HUES6 (cell line): Measurements from ENCODE around the gene THBD.

Source experiments
- H3K27ac ChIP-seq: 2 replicates; pipeline ENCODE4 v1.7.0; 2013; ENCODE audit warnings: low read depth, mild to moderate bottlenecking, low read length, inconsistent platforms
- H3K27me3 ChIP-seq: 2 replicates; pipeline ENCODE4 v1.6.1; 2013; ENCODE audit warnings: low read length; ENCODE audit not compliant: control insufficient read depth, insufficient read depth
- H3K36me3 ChIP-seq: 2 replicates; pipeline ENCODE4 v1.6.1; 2013; ENCODE audit warnings: low read length; ENCODE audit not compliant: control insufficient read depth, insufficient read depth
- H3K4me1 ChIP-seq: 2 replicates; pipeline ENCODE4 v1.6.1; 2013; ENCODE audit warnings: low read length; ENCODE audit not compliant: control insufficient read depth, insufficient read depth
- H3K4me3 ChIP-seq: 2 replicates; pipeline ENCODE4 v1.5.1; 2013; ENCODE audit warnings: low read depth, low read length
- H3K9ac ChIP-seq: one replicate; pipeline ENCODE4 v1.6.1; 2013; ENCODE audit warnings: mild to moderate bottlenecking, low read length
- H3K9me3 ChIP-seq: 2 replicates; pipeline ENCODE4 v1.6.1; 2013; ENCODE audit warnings: low read depth, low read length; ENCODE audit not compliant: control insufficient read depth, insufficient read depth

The THBD gene

DNA sequence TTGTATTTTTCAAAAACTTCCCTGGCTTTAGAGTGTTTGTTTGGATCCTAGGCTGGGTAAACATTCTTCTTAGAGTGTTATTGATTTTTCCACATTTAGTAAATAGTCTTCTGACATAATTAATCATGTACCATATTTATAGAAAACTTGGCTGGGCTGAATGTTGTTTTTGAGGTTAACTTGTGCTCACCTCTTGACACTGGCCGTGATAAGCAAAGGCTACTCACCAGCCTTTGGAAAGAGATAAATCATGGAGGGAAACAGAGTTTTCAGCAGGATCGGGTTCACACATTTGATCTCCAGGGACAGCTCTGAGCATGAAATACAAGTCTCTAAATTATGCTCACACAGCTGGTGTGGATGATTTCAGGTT is 42.9 kb upstream of the THBD start:
- no peak overlapping the region for H3K9ac ChIP-seq
- H3K27ac ChIP-seq, result no peak overlapping the region
- H3K36me3 ChIP-seq, result no peaks in the 10 kb centered on the region
- no peaks in the 10 kb centered on the region; the same call in 1 of the 2 replicates for H3K27me3 ChIP-seq
- H3K4me3 ChIP-seq, result no peak overlapping the region
- no peaks in the 10 kb centered on the region; the same call in 1 of the 2 replicates for H3K4me1 ChIP-seq
- no peaks in the 10 kb centered on the region for H3K9me3 ChIP-seq

- Histone ChIP-seq H3K27me3 (no peaks in the 10 kb centered on the region; the same call in 1 of the 2 replicates), H3K9me3 (no peaks in the 10 kb centered on the region), H3K9ac (no peak overlapping the region), H3K27ac (no peak overlapping the region), H3K4me1 (no peaks in the 10 kb centered on the region; the same call in 1 of the 2 replicates), H3K36me3 (no peaks in the 10 kb centered on the region), H3K4me3 (no peak overlapping the region)
Observed at GRCh38 chr20:23091721-23092383, 42.4 kb upstream of the THBD start.

GRCh38 chr20:23090878-23091277 is 41.4 kb upstream of the THBD start:
- no peaks in the 10 kb centered on the region; the same call in 1 of the 2 replicates for H3K27me3 ChIP-seq
- H3K4me3 ChIP-seq, result no peak overlapping the region
- H3K4me1 ChIP-seq, result peaks cover 5% of the 10 kb centered on the region
- no peak overlapping the region for H3K9ac ChIP-seq
- no peaks in the 10 kb centered on the region for H3K9me3 ChIP-seq
- no peaks in the 10 kb centered on the region for H3K36me3 ChIP-seq
- H3K27ac ChIP-seq, result no peak overlapping the region

- Histone ChIP-seq H3K27ac (no peak overlapping the region), H3K27me3 (no peaks in the 10 kb centered on the region; the same call in 1 of the 2 replicates), H3K9me3 (no peaks in the 10 kb centered on the region), H3K36me3 (no peaks in the 10 kb centered on the region), H3K4me1 (peaks cover 6% of the 10 kb centered on the region), H3K4me3 (no peak overlapping the region), H3K9ac (no peak overlapping the region)
Observed at GRCh38 chr20:23090147-23090546, 40.7 kb upstream of the THBD start.

- peaks cover 6% of the 10 kb centered on the region for H3K4me1 ChIP-seq
- H3K27me3 ChIP-seq, result no peaks in the 10 kb centered on the region
- no peak overlapping the region for H3K27ac ChIP-seq
Observed at GRCh38 chr20:23088866-23089265, 39.4 kb upstream of the THBD start.

DNA sequence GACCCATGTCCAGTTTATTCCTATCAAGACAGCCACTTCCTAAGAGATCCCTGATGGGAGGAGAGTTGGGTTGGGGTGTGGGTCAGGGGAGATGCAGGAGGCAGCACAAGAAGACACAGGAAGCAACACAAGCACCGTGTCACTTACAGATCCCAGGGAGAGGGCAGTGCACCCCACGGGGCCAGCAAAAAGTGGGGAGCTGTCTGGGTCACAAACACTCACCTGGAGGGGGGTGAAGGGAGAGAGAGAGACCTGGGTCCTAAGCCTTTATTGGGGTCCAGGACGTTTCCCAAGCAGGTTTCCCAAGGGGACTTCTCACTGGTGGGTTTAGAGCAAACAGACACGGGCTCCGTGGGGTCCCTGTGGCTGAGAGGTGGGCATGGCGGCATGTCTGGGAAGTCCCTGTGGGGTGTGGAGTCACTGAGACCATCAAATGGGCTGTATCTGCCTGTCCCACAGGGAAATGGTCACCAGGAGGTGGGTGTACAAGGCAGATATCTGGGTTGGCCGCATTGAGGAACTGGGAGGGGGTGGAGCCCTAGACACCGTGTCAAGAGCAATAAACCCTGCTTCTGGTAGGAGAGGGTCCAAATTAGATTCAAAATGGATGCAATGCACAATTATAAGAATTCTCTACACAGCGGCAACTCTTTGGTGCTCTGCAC is 38.2 kb upstream of the THBD start:
- no peaks in the 10 kb centered on the region for H3K36me3 ChIP-seq
- H3K27me3 ChIP-seq, result no peaks in the 10 kb centered on the region
- H3K4me3 ChIP-seq, result no peak overlapping the region
- H3K9me3 ChIP-seq, result no peaks in the 10 kb centered on the region
- H3K4me1 ChIP-seq, result peaks cover 12% of the 10 kb centered on the region
- H3K9ac ChIP-seq, result no peak overlapping the region
- H3K27ac ChIP-seq, result no peak overlapping the region

More at GRCh38 chr20:23088866-23089265, 39.4 kb upstream of the THBD start:
- Histone ChIP-seq H3K4me3 (no peak overlapping the region), H3K36me3 (no peaks in the 10 kb centered on the region), H3K9ac (no peak overlapping the region), H3K9me3 (no peaks in the 10 kb centered on the region)

GRCh38 chr20:23086931-23087411 is 37.5 kb upstream of the THBD start:
- no peak overlapping the region for H3K27ac ChIP-seq

GRCh38 chr20:23086056-23086566 is 36.6 kb upstream of the THBD start, which contains the start of gene CD93:
TSS of gene CD93 (minus strand) at chr20:23086324. CDS start at chr20:23086192, 132 bp downstream.
- peaks cover 14% of the 10 kb centered on the region for H3K4me1 ChIP-seq

More at GRCh38 chr20:23086931-23087411, 37.5 kb upstream of the THBD start:
- Histone ChIP-seq H3K4me1 (peaks cover 14% of the 10 kb centered on the region), H3K9me3 (no peaks in the 10 kb centered on the region), H3K36me3 (no peaks in the 10 kb centered on the region), H3K9ac (no peak overlapping the region), H3K4me3 (no peak overlapping the region), H3K27me3 (no peaks in the 10 kb centered on the region)

GRCh38 chr20:23085436-23086055 is 36.1 kb upstream of the THBD start:
- H3K36me3 ChIP-seq, result no peaks in the 10 kb centered on the region
- H3K27me3 ChIP-seq, result no peaks in the 10 kb centered on the region
- H3K9me3 ChIP-seq, result no peaks in the 10 kb centered on the region
- no peak overlapping the region for H3K9ac ChIP-seq
- H3K27ac ChIP-seq, result no peak overlapping the region
- peaks cover 14% of the 10 kb centered on the region for H3K4me1 ChIP-seq
- H3K4me3 ChIP-seq, result no peak overlapping the region

More at GRCh38 chr20:23086056-23086566, 36.6 kb upstream of the THBD start, which contains the start of gene CD93:
- Histone ChIP-seq H3K36me3 (no peaks in the 10 kb centered on the region), H3K4me3 (no peak within 1 kb of the TSS), H3K27me3 (no peaks in the 10 kb centered on the region), H3K9ac (no peak within 1 kb of the TSS), H3K9me3 (no peaks in the 10 kb centered on the region), H3K27ac (no peak within 1 kb of the TSS)

DNA sequence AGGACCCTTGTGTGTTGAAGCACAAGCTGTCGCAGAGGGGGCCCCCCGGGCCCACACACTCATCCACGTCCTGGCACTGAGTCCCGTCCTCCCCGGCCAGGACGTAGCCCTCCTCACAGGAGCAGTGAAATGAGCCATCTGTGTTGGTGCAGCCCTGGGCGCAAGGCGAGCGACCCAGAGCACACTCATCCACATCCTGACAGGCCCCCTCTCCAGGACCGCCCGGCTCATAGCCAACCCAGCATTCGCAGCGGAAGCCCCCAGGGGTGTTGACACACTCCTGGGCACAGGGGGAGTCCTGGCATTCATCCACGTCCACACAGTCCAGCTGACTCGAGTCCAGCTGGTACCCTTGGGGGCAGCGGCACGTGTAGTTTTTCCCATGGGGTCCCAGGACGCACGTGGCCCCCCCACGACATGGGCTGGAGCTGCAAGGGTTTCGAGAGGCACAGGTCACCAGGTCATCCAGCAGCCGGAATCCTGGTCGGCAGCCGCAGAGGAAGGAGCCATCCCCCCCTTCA is 35.4 kb upstream of the THBD start:
- no peak overlapping the region for H3K27ac ChIP-seq
- H3K9ac ChIP-seq, result no peak overlapping the region

More for the DNA sequence above, 35.4 kb upstream of the THBD start:
- peaks cover 14% of the 10 kb centered on the region for H3K4me1 ChIP-seq
- no peaks in the 10 kb centered on the region for H3K9me3 ChIP-seq
- no peaks in the 10 kb centered on the region for H3K36me3 ChIP-seq
- no peak overlapping the region for H3K4me3 ChIP-seq
- no peaks in the 10 kb centered on the region for H3K27me3 ChIP-seq
